ENCODE results near the gene ARIH2. TPM values are rescaled to one million over a fixed set of nuclear protein-coding genes. Genes with fewer than 3 reads are reported as not detected.
"Not testable (repeated sequence)": the region's sequence is repeated elsewhere in the genome, so short reads cannot be mapped to it uniquely, and the experiment has no call there.

ARIH2 gene
- total and polyA plus RNA-seq, 2 donors (not counting 3 experiments of a cell fraction or from before 2014, with no cell fraction given): 59.7 to 85.5 TPM

DNA sequence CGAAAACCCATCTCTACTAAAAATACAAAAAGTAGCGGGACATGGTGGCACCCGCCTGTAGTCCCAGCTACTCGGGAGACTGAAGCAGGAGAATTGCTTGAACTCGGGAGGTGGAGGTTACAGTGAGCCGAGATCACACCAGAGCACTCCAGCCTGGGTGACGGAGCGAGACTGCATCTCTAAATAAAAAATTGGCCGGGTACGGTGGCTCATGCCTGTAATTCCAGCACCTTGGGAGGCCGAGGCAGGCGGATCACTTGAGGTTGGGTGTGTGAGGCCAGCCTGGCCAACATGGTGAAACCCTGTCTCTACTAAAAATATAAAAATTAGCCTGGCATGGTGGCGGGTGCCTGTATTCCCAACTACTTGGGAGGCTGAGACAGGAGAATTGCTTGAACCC lies 11.6 kb upstream of the ARIH2 start:
- H3K9me1 ChIP-seq (replicated peaks; ENCODE audit: control insufficient read depth, extremely low read depth, insufficient read depth, low read length); H3K9me3 ChIP-seq (replicated peaks; ENCODE audit: control insufficient read depth, insufficient read depth, low read length); intact Hi-C loops (cut with micrococcal nuclease); H3K4me3 ChIP-seq (replicated peaks in 1 of 3; ENCODE audit: insufficient read depth in 1 of 3, low read depth in 1 of 3, low read length in 3 of 3); dilution Hi-C loops (cut with MboI; ENCODE audit: extremely low pct_ligation_motif_present, low sequenced_read_pairs); H4K20me1 ChIP-seq (replicated peaks; ENCODE audit: control insufficient read depth, extremely low read depth, insufficient read depth, low read length); H3K4me2 ChIP-seq (ENCODE audit: insufficient read depth, low read length); H3K27me3 ChIP-seq (ENCODE audit: control insufficient read depth in 2 of 2, insufficient read depth in 2 of 2, low read length in 2 of 2); H3K9ac ChIP-seq (replicated peaks; ENCODE audit: extremely low read depth, insufficient read depth, low read length); FAIRE-seq; BruUV-seq (replicated peaks); H2AFZ ChIP-seq (ENCODE audit: low read depth, low read length); H3K79me2 ChIP-seq (ENCODE audit: control insufficient read depth, insufficient read depth, low read length); H3K4me1 ChIP-seq (ENCODE audit: control insufficient read depth, extremely low read depth, insufficient read depth, low read length); H3K27ac ChIP-seq (ENCODE audit: insufficient read depth, low read depth, low read length); DNase-seq (ENCODE audit: low read depth, low spot score); POLR2A ChIA-PET; H3K36me3 ChIP-seq (ENCODE audit: control insufficient read depth in 2 of 2, extremely low read depth in 1 of 2, insufficient read depth in 2 of 2, low read length in 2 of 2): not testable (repeated sequence)
- CTCF ChIA-PET: interaction anchor here (2.7 kb wide), 1 partner anchor 9 kb away, joined by 8 read pairs; the partner anchor contains the start of gene SLC25A20

DNA sequence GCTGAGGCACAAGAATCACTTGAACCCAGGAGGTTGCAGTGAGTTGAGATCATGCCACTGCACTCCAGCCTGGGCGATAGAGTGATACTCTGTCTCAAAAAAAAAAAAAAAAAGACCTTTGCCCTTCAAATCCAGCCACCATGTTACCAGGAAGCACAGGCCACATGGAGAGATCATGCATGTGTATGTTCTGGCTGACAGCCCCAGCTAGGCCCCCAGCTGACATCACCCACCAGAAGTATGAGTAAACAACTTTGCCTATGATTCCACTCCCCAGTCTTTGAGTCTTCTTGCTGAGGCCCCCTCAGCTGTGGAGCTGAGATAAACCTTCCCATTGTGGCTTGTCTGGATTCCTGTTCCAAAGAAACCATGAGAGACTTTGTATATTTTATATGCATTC lies 3.3 kb upstream of the ARIH2 start:
- TF ChIP-seq FOS (IDR thresholded peaks at IDR 0.05; ENCODE audit: borderline replicate concordance, insufficient read depth, low read length) (no peak), POLR2A (IDR thresholded peaks at IDR 0.05; ENCODE audit: low read depth, low read length) (no peak), MYC (IDR thresholded peaks at IDR 0.05; ENCODE audit: low read depth, low read length) (no peak), JUN (IDR thresholded peaks at IDR 0.05; ENCODE audit: borderline replicate concordance, insufficient read depth, insufficient read length, low read depth) (no peak), EZH2 (IDR thresholded peaks at IDR 0.05; ENCODE audit: borderline replicate concordance, low read depth, low read length, severe bottlenecking) (no peak)
- TF ChIP-seq, protein P1, sequence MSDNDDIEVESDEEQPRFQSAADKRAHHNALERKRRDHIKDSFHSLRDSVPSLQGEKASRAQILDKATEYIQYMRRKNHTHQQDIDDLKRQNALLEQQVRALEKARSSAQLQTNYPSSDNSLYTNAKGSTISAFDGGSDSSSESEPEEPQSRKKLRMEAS (IDR thresholded peaks at IDR 0.05; ENCODE audit: insufficient read depth, insufficient read length): no peak
- POLR2A ChIA-PET: no interaction called here
- intact Hi-C loops (cut with micrococcal nuclease) (loop anchor here (5.0 kb wide), 1 partner anchor 198 kb away; the partner anchor contains the start of gene IP6K2), dilution Hi-C loops (cut with MboI; ENCODE audit: extremely low pct_ligation_motif_present, low sequenced_read_pairs) (no loop called here)
- CTCF ChIA-PET: no interaction called here
- FAIRE-seq (no peak), DNase-seq (ENCODE audit: low read depth, low spot score) (no peak)
- peaks cover 10% of the 10 kb centered on the region for H3K4me1 ChIP-seq (ENCODE audit: control insufficient read depth, extremely low read depth, insufficient read depth, low read length)
- no peak overlapping the region for H3K4me3 ChIP-seq (replicated peaks in 1 of 3; ENCODE audit: insufficient read depth in 1 of 3, low read depth in 1 of 3, low read length in 3 of 3)
- no peaks in the 10 kb centered on the region for H3K9me3 ChIP-seq (replicated peaks; ENCODE audit: control insufficient read depth, insufficient read depth, low read length)
- no TSS peak for BruUV-seq (replicated peaks)
- H3K4me2 ChIP-seq (ENCODE audit: insufficient read depth, low read length): no peak overlapping the region
- H4K20me1 ChIP-seq (replicated peaks; ENCODE audit: control insufficient read depth, extremely low read depth, insufficient read depth, low read length): no peaks in the 10 kb centered on the region
- H3K27me3 ChIP-seq (ENCODE audit: control insufficient read depth in 2 of 2, insufficient read depth in 2 of 2, low read length in 2 of 2): no peaks in the 10 kb centered on the region
- no peak overlapping the region for H2AFZ ChIP-seq (ENCODE audit: low read depth, low read length)
- H3K79me2 ChIP-seq (ENCODE audit: control insufficient read depth, insufficient read depth, low read length): peaks cover 14% of the 10 kb centered on the region
- H3K27ac ChIP-seq (ENCODE audit: insufficient read depth, low read depth, low read length): no peak overlapping the region
- no peaks in the 10 kb centered on the region for H3K36me3 ChIP-seq (ENCODE audit: control insufficient read depth in 2 of 2, extremely low read depth in 1 of 2, insufficient read depth in 2 of 2, low read length in 2 of 2)
- H3K9me1 ChIP-seq (replicated peaks; ENCODE audit: control insufficient read depth, extremely low read depth, insufficient read depth, low read length): no peaks in the 10 kb centered on the region
- no peak overlapping the region for H3K9ac ChIP-seq (replicated peaks; ENCODE audit: extremely low read depth, insufficient read depth, low read length)

All from endothelial cell of umbilical vein (primary cell).